LHCN-M2 (cell line): Measurements from ENCODE around the gene ZNF865. TPM values are rescaled to one million over a fixed set of nuclear protein-coding genes. Genes with fewer than 3 reads are reported as not detected.

Experiments used
- DNase-seq: peaks from one replicate; pipeline ENCODE4 v3.0.0-alpha.2; 2012; ENCODE audit warnings: low read depth
- total RNA-seq: library from RNA; depleted of rRNA; stranded (reverse); fragments of >200 nt; gene quantifications from 2 replicates; pipeline ENCODE4 v1.2.3, GENCODE V29; 2014

The ZNF865 gene
- total RNA-seq, 1 experiment from 2014 or later = 2.2 TPM

DNA sequence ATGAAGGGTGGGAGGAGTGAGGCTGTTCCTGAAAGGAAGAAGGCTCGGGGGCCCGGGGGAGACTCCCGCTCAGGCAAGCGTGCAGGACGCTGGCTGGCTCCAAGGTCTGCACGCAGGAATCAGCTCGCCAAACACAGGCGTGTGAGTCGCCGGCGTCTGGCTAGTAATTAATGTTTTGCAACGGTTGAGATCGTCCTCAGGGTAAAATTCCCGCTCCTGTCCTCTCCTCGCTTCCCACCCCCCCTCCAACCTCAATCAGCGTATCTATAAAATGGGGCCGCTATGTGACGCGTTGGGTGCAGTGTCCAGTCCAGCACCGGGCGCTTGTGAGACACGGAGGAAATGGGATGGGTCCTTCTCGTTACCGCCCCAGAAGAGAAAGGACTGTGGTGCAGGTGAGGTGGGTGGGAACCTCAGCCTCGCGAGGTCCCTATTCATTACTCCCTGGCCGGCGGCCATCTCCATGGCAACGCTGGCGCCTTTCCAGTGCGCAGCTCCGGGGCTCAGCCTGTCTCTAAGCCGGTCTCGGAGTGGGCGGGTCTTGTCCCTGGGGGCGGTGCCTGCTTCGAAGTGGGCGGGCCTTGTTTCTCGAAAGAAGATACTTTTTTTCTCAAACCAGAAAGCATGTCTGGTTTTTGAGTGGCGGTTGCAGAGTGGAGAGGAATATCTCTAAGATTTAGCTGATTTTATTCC is 18.3 kb upstream of the ZNF865 start:
- DNase-seq = peak; percentile 80

DNA sequence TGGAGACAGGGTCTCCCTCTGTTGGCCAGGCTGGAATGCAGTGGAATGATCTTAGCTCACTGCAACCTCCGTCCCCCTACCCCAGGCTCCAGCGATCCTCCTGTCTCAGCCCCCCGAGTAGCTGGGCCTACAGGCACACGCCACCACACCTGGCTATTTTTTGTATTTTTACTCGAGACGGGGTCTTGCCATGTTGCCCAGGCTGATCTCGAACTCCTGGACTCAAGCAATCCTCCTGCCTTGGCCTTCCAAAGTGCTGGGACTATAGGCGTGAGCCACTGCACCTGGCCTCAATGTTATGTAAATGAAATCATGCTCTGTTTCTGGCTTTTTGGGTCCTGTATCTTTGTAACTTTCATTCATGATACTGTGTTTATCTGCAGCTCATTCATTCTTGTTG is 16.7 kb upstream of the ZNF865 start:
- no peak for DNase-seq

DNA sequence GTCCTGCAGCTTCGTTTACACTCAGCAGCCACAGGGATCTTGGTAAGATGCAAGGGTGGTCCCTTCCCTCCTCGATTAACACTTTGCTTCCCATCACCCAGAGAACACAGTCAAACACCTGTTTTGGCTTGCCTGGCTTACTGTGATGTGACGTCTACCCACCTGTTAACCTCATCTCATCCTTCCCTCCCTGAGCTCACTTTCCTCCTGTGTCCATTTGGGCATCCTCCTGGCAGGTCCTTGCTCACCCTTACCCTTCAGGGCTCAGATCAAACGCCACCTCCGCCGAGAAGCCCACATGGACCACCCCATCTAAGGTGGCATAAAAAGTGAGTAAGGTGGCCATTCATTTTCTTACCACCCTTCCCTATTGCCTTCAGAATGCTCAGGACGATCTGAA is 15.3 kb upstream of the ZNF865 start:
- no peak for DNase-seq

DNA sequence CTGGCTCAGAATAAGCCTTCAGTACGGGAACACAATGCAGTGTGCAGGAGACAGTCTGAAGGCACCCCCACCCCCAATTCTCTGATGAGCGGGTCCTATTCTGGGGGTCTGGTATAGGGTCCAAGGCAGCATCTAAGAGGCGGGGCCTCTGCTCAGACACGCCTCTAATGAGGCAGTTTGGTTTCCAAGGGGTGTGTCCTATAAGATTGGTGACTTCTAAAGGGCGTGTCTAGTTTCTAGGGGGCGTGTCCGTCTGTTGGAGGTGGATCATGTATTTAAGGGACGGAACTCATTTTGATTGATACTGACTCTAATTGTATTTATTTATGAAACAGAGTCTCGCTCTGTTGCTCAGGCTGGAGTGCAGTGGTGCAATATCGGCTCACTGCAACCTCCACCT is 14.8 kb upstream of the ZNF865 start:
- DNase-seq = no peak

DNA sequence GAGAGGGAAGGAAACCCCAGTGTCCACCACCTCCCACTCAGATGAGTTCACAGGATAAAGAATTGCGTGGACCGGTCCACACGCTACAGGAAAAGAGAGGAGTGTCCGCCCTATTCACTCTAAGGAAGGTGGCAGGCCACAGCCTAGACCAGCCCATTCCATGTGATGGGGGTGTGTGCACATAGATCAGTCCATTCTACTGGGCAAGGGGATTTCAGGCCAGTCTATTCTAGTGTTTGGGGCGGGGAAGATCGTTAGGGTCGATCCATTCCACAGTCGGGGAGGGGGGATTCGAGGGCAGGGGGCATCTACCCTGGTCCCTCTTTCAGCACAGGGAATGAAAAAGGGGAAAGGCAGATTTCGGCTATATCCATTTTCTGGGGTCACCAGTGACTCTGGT is 13.9 kb upstream of the ZNF865 start:
- DNase-seq = no peak

DNA sequence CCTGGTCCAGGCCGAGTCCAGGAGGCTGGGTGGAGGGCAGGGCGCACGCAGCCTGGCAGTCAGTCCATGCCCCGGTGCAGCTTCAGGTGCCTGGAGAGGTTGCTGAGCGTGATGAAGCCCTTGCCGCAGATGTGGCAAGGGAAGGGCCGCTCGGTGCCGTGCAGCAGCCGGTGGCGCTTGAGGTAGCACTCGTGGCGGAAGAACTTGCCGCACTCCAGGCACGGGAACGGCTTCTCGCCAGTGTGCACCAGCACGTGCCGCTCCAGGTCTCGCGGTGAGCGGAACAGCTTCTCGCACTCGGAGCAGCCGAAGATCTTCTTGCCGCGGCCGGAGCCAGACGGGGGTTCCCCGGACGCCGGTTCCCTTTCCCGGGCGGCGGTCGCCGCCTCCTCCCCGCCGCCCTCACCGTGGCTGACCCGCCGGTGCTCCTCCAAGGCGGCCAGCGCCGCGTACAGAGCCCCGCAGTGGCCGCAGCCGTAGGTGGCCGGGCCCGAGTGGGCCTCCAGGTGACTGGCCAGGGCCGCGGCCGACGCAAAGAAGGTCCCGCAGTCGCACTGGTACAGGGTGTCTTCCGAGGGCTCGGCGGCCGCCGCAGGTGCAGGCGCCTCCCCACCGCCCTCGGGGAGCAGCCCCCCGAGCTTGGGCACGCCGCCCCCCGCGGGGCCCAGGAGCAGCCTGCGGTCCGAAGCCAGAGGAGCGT is 12.9 kb upstream of the ZNF865 start:
- no peak for DNase-seq

DNA sequence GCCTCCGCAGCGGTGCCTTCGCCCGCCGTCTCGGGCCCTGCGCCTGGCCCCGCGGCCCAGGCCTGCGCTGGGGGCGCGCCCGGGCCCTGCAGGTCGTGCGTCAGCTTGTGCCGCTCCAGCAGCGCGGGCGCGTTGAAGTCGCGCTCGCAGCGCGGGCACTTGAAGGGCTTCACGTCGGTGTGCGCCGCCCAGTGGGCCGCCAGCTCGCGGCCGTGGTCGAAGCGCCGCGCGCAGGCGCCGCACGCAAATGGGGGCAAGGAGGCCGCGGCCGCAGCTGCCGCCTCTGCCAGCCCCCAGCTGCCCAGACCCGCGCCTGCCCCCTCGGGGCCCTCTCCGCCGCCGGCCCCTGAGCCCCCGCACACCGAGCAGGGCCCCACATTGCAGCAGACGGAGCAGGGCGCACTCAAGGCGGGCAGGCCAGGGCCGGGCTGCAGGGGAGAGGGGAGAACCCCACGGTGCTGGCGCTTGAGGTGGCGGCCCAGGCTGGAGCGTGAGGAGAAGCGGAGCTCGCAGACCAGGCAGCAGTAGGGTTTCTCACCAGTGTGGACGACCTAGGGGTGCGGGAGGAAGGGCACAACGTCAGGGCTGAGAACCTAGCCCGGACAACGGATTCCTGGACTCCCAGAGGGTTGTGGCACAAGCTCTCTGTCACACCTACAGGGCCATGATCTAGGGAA is 12.2 kb upstream of the ZNF865 start:
- DNase-seq = no peak

DNA sequence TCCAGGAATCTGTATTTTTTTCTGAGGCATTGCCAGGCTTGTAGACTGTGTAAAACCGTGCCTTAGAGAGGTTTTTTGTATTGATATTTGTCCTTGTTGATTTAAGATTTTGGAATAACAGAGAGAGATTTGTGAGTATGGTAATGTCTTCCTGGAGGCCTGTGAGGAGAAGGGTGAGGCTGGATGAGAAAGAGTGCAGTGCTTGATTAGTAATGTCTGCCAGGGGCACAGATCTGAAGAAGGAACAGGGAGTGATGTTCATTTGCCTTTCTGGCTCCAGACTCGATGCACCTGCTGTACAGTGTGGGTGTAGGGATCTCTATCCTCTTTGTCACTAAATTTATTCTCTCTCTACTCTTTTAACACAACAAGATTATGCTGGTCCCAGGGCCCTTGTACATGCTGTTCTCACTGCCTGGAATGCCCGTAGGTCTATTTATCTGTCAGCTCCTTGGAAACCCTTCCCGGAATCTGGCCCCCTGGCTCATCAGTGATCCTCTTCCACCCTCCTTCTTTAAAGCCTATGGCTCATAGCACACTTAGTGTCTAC is 10.4 kb upstream of the ZNF865 start:
- no peak for DNase-seq

DNA sequence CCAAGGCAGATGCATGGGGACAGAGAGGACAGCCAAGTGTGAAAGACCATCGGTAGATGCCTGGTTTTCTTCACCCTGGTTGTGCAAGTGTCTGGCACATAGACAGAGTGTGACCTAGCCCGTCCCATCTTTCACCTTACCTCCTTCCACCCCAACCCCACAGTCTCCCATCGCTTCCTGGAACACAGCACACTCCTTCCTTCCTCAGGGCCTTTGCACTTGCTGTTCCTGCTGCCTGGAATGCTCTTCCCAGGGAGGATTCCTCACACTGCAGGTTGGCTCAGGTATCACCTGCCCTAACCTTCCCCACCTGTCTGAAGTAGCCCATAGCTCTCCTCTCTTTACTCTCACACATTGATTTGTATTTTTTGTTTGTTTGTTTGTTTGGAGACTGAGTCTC is 9.1 kb upstream of the ZNF865 start:
- no peak for DNase-seq

DNA sequence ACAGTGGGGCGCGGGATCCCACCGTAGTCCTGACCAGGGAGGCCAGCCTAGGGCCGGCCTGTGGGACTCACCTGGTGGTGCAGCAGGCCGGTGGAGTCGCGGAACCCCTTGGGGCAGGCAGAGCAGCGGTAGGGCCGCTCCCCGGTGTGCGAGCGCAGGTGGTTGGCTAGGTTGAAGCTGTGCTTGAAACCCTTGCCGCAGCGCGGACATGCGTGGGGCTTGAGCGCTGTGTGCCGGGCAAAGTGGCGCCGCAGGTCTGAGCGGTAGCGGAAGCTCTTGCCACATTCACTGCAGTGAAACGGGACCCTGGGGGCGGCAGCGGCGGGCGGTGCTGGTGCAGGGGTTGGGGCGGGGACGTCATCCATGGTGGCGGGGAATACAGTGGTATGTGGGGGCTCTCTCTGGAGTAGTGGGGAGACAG is 7.9 kb upstream of the ZNF865 start:
- DNase-seq = no peak

DNA sequence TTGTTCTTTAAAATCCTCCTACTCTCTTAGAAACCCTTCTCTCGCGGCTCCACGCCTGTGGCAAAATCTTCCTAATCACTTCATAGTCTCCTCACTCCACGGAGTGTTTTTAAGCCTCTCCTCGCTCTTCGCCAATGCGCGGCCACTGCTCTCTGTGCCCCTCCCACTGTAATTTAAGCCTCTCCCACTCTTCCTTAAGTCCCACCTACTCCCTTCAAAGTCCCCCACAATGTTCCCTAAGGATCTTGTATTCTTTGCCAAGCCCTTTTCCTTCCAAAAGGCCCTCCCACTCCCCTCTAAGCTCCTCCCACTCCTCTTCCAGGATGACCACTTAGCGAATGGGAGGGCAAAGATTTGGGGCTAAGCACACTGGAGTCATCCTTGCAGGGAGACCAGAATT is 7.4 kb upstream of the ZNF865 start:
- DNase-seq = no peak

DNA sequence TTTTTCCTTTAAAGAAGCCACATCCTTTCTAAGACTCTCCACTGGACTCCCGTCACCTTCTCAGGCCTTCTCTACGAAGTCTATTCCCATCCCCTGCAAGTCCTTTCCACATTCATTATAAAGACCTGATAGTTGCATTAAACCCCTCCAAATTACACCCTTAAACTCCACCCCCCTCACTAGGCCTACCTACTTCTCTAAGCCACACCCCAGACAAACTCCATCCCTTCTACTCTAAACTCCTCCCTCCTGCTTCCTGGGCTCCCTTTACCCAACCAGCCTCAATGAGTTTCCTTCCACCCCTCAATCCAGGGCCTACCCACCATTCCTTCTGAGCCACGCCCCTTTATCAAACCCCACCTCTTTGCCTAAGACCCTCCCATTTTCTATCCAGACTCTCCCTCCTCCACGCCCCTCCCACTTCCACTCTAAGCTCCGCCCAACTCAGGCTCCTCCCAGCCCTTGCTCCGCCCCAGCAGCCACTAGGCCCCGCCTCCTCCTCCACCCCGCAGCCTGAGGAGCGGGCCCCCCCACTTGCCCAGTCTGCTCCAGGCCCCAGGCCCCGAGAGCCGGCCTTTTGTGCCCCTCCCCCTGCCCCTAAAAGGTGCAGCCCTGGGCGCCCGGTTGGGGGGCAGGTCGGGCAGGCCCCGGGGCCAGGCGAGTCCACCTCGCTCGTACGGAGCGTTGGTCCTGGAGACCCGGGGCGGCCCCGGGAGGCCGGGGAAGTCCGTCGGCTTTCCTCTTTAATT is 6.6 kb upstream of the ZNF865 start:
- peak; percentile 92 for DNase-seq

DNA sequence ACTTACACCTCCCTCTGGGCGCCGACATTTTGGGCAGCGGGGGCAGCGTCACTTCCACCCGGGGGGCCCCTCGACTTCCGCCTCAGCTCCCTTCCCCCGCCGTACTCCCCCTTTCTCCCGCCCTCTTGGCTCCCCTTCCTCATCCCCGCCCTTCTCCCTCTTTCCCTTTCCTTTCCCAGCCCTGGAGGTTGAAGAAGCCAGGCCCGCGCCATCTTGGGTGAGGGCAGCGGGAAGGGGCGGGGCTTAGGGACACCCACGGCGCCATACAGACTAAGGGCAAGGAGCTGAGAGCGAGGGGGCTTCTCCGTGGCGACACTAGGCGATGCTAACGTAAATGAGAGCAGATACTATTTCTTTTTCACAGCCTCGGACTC is 6.0 kb upstream of the ZNF865 start, which contains the start of gene FIZ1:
FIZ1 (minus strand) TSS at position 50 of the 374 bp plus-strand sequence. CDS start 1,652 bp downstream, outside the sequence.
- DNase-seq = peak; percentile 98

DNA sequence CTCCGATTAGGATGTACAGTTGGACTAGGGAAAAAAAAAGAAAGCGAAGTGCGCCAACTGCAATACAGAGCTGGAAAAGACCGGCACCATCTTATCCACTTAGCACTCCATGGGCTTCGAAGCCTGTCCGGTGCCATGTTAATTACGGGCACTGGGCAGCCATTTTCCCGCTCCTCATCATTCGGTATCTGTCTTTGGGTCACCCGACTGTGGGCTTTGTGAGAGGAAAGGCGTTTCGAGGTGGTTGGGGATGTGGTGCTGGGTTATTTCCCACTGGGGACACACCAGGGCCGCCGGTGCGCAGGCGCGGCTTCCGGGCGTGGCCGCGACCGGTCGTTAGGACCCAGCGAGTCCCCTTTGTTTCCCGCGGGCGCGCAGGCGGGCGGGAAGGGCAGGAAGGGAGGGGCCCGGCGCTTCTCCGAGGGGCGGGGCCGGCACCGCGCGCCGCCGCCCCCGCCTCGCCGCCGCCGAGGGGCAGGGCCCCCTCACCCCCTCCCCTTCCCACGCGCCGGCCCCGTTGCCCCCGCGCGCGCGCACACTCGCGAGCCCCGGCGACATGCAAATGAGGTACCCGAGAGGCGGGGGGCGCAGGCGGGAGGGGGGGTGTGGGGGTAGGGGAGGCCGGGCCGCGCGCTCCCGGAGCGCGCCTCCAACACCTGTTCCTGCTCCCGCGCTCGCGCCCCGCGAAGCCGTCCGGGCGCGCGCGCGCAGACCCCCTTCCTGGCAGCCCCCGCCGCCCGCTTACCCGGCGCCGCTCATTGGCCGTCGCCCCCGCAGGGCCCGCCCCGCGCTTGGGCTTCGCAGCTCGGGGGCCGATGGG is 5.4 kb upstream of the ZNF865 start, which contains the start of gene ZNF524:
ZNF524 (plus strand) TSS at position 447 of the 820 bp plus-strand sequence. CDS start 1,825 bp downstream, outside the sequence.
- DNase-seq = peak; percentile 85

DNA sequence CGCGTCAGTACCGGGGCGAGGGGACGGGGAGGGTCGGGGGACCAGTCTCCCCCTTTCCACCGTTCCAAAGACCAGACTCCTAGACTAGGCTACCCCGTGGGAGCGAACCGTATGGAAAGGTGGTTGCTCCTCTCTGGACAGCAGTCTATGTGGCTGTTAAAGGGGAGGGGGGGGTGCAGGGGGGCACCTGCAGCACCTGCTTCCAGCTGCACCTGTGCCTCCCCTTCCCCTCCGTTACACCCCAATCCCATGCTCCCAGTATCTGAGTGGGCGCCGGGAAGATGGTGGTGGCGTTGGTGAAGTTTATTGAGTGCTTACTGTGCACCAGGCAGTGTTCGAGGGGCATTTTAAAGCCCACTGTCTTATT is 4.8 kb upstream of the ZNF865 start:
- no peak for DNase-seq

DNA sequence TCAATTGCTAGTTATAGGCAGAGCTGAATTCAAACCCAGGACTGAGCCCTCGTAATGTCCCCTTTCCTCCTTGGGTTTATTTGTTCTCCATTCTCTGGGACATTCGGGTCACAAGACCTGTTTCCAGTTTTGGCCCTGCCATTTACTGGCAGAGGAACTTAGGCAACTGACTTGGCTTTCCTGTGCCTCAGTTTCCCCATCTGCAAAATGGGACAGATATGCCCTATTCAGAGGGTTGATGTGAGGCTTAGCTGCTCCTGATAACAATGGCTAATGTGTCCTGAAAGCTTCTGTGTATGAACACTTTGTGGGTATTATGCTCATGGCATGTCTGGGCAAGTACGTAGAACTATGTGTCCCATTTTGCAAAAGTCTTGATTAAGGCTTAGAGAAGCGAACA is 4.4 kb upstream of the ZNF865 start:
- no peak for DNase-seq

DNA sequence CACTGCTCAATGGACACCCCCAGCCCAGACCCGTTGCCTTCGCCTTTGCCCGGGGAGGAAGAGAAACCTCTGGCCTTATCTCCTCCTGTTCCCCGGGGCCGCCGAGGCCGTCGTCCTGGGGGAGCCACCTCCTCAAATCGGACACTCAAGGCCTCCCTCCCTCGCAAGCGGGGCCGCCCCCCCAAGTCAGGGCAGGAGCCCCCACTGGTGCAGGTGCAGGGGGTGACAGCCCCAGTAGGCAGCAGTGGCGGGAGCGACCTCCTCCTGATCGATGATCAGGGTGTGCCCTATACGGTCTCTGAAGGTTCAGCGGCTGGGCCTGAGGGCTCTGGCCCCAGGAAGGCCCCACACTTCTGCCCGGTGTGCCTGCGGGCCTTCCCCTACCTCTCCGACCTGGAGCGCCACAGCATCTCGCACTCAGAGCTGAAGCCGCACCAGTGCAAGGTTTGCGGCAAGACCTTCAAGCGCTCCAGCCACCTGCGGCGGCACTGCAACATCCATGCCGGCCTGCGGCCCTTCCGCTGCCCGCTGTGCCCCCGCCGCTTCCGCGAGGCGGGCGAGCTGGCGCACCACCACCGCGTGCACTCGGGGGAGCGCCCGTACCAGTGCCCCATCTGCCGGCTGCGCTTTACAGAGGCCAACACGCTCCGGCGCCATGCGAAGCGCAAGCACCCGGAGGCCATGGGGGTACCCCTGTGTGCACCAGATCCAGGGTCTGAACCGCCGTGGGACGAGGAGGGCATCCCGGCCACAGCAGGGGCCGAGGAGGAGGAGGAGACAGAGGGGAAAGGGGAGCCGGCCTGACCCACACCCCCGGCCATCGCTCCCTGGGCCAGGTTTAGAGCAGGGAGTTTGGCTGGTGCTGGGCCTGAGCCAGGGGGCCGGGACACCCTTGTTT is 3.1 kb upstream of the ZNF865 start:
- no peak for DNase-seq

DNA sequence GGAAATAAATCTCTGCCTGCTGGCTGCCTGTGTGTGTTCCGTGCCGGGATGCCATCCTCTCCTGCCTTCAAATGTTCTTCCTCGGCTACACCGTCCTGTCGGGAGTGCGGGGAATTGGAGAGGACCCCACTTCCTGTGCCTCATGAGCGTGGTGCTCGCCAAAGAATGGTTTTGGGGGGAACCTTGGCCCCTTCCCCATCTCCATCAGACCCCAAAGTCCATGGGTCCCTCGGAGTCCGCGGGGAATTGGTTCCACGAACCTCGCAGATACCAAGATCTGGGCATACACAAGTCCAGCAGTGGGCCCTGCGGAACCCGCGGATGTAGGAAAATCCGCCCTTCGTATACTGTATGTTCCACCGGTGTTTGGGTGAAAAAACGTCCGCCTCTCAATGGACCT is 2.3 kb upstream of the ZNF865 start:
- no peak for DNase-seq

DNA sequence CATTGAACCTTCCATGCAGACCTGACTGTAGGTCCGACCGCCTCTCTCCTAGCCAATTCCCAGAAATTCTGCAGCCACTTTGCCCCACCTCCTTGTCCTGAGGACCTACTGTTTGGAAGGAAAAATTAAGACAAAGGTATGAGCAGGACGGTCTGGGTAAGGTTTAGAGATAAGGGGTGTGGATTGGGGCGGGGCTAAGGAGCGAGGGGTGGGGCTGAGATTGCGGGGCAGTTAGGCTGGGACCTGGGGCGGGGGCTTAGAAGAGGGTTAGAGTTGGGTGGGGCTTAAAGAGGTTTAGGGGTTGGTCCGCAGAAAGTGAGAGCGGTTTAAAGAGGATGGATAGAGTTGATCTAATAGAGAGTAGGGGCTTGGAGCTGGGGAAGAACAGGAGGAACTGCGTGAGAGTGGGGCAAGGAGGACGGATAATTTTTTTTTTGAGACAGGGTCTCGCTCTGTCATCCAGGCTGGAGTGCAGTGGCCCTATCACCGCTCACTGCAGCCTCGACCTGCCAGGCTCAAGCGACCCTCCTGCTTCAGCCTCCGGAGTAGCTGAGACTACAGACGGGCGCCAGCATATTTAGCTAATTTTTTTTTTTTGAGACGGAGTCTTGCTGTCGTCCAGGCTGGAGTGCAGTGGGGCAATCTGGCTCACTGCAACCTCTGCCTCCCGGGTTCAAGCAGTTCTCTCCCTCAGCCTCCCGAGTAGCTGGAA is 1.7 kb upstream of the ZNF865 start:
- no peak for DNase-seq
